ACC112 (cell line): ENCODE measurements around the gene CDKN2D.

Source experiments
- H2AFZ ChIP-seq: fragments of 200-600 bp; sonication (generic); one replicate; pipeline ENCODE4 v1.6.0; 2017; ENCODE audit warnings: antibody characterized with exemption, low read length; ENCODE audit not compliant: unreplicated experiment
- H3K27ac ChIP-seq: fragments of 200-600 bp; sonication (generic); 2 replicates; pipeline ENCODE4 v1.5.1; 2014; ENCODE audit warnings: low read depth, mild to moderate bottlenecking, antibody characterized with exemption, low read length, moderate library complexity
- H3K27me3 ChIP-seq: fragments of 200-600 bp; sonication (generic); 2 replicates; pipeline ENCODE4 v1.6.1; 2014; ENCODE audit warnings: mild to moderate bottlenecking, antibody characterized with exemption, low read length, moderate library complexity, mixed read lengths; ENCODE audit not compliant: insufficient read depth
- H3K36me3 ChIP-seq: fragments of 200-600 bp; sonication (generic); 2 replicates; pipeline ENCODE4 v1.6.1; 2016; ENCODE audit warnings: mild to moderate bottlenecking, antibody characterized with exemption, low read length, moderate library complexity, mixed read lengths; ENCODE audit not compliant: insufficient read depth
- H3K4me1 ChIP-seq: fragments of 200-600 bp; sonication (generic); one replicate; pipeline ENCODE4 v1.6.1; 2016; ENCODE audit warnings: low read length, mixed read lengths; ENCODE audit not compliant: insufficient read depth, unreplicated experiment, control insufficient read depth
- H3K4me3 ChIP-seq: fragments of 200-600 bp; sonication (generic); 2 replicates; pipeline ENCODE4 v1.5.1; 2014; ENCODE audit warnings: mild to moderate bottlenecking, low read depth, low read length
- H3K79me2 ChIP-seq: fragments of 200-600 bp; sonication (generic); one replicate; pipeline ENCODE4 v1.6.0; 2016; ENCODE audit warnings: low read length; ENCODE audit not compliant: control insufficient read depth, unreplicated experiment, insufficient read depth

Gene CDKN2D

GRCh38 chr19:10518444-10519361 is 50.1 kb downstream of the CDKN2D start:
- H3K27me3 ChIP-seq = no peaks in the 10 kb centered on the region
- H3K4me1 ChIP-seq = peaks cover 11% of the 10 kb centered on the region
- H3K36me3 ChIP-seq = no peaks in the 10 kb centered on the region
- no peaks in the 10 kb centered on the region for H3K79me2 ChIP-seq
- peak overlapping the region; percentile 6 for H2AFZ ChIP-seq
- no peak overlapping the region for H3K27ac ChIP-seq
- H3K4me3 ChIP-seq = peak overlapping the region; percentile 78

GRCh38 chr19:10517760-10518443 is 50.9 kb downstream of the CDKN2D start:
- H3K4me1 ChIP-seq = peaks cover 11% of the 10 kb centered on the region
- H3K27me3 ChIP-seq = no peaks in the 10 kb centered on the region
- H3K79me2 ChIP-seq = no peaks in the 10 kb centered on the region
- H3K27ac ChIP-seq = no peak overlapping the region
- peak overlapping the region; percentile 78 for H3K4me3 ChIP-seq
- H3K36me3 ChIP-seq = no peaks in the 10 kb centered on the region
- H2AFZ ChIP-seq = peak overlapping the region; percentile 69

GRCh38 chr19:10517361-10517759 is 51.4 kb downstream of the CDKN2D start, which contains the start of gene S1PR5:
S1PR5 (minus strand) TSS chr19:10517447; CDS start chr19:10515011, 2,436 bp downstream.
- Histone ChIP-seq H3K79me2 (no peaks in the 10 kb centered on the region), H2AFZ (peak within 1 kb of the TSS; percentile 69), H3K27ac (no peak within 1 kb of the TSS), H3K4me3 (peak within 1 kb of the TSS; percentile 78), H3K36me3 (no peaks in the 10 kb centered on the region), H3K27me3 (no peaks in the 10 kb centered on the region), H3K4me1 (peaks cover 11% of the 10 kb centered on the region)

GRCh38 chr19:10516671-10517286 is 52.0 kb downstream of the CDKN2D start:
- H3K79me2 ChIP-seq = no peaks in the 10 kb centered on the region
- no peaks in the 10 kb centered on the region for H3K27me3 ChIP-seq
- H3K4me1 ChIP-seq = peaks cover 11% of the 10 kb centered on the region
- no peak overlapping the region for H3K27ac ChIP-seq
- H2AFZ ChIP-seq = no peak overlapping the region
- H3K4me3 ChIP-seq = peak overlapping the region; percentile 78
- no peaks in the 10 kb centered on the region for H3K36me3 ChIP-seq
